ENCODE results near the gene COL25A1. TPM values are rescaled to one million over a fixed set of nuclear protein-coding genes. Genes with fewer than 3 reads are reported as not detected.

COL25A1 gene
- total RNA-seq, 1 experiment from 2014 or later, result 4.2 TPM

GRCh38 chr4:109121561-109121960 is 180.9 kb downstream of the COL25A1 start:
- Histone ChIP-seq H2BK15ac (ENCODE audit: low read depth, low read length) (no peak overlapping the region), H2BK12ac (ENCODE audit: insufficient read length, low read depth, low read length) (no peak overlapping the region), H2BK120ac (ENCODE audit: low read depth, low read length, poor library complexity, severe bottlenecking) (no peak overlapping the region), H3K14ac (ENCODE audit: insufficient read depth, low read length) (no peak overlapping the region), H3K23me2 (ENCODE audit: insufficient read length, low read depth, low read length, poor library complexity, severe bottlenecking) (no peaks in the 10 kb centered on the region), H2BK5ac (ENCODE audit: insufficient read length, low read length) (no peak overlapping the region), H4K8ac (replicated peaks; ENCODE audit: insufficient read length, low read depth, low read length) (no peak overlapping the region), H3K79me2 (ENCODE audit: insufficient read depth, low read length) (no peaks in the 10 kb centered on the region), H3K4ac (ENCODE audit: low read depth, low read length) (no peak overlapping the region), H3K18ac (ENCODE audit: insufficient read length, low read depth, low read length) (no peak overlapping the region), H3K27ac (ENCODE audit: insufficient read length, low read depth, low read length) (no peak overlapping the region), H3K9ac (ENCODE audit: extremely low read depth, insufficient read length, low read length) (no peak overlapping the region), H4K20me1 (ENCODE audit: control insufficient read depth, insufficient read depth, insufficient read length) (no peaks in the 10 kb centered on the region), H2BK20ac (ENCODE audit: low read depth, low read length, poor library complexity, severe bottlenecking) (no peak overlapping the region), H3K79me1 (ENCODE audit: insufficient read depth, low read depth, low read length, poor library complexity, severe bottlenecking) (no peaks in the 10 kb centered on the region), H4K5ac (ENCODE audit: insufficient read length, low read depth, low read length) (no peak overlapping the region), H2AFZ (ENCODE audit: low read length) (no peak overlapping the region), H3K56ac (ENCODE audit: insufficient read length, low read depth, low read length) (no peak overlapping the region), H3K4me2 (ENCODE audit: insufficient read depth, insufficient read length, low read length) (no peak overlapping the region), H3K23ac (ENCODE audit: insufficient read length, low read depth, low read length) (no peak overlapping the region), H3K27me3 (ENCODE audit: insufficient read depth, low read length) (no peaks in the 10 kb centered on the region), H3K4me1 (ENCODE audit: insufficient read depth, low read length) (no peaks in the 10 kb centered on the region; the same call in 1 of the 2 replicates), H4K91ac (ENCODE audit: insufficient read length, low read depth, low read length) (no peak overlapping the region), H3K9me3 (ENCODE audit: control insufficient read depth, low read depth, low read length) (no peaks in the 10 kb centered on the region), H3T11ph (ENCODE audit: low read length) (no peak overlapping the region), H2AK5ac (ENCODE audit: insufficient read length, low read length) (no peak overlapping the region)
- H3K27me3 Mint-ChIP-seq (ENCODE audit: low read depth), result no peaks in the 10 kb centered on the region
- no peak overlapping the region for H3K4me3 Mint-ChIP-seq
- no peaks in the 10 kb centered on the region for H3K36me3 Mint-ChIP-seq (ENCODE audit: insufficient read depth in 1 of 3, low read depth in 3 of 3)
- no peaks in the 10 kb centered on the region for H3K9me3 Mint-ChIP-seq
- WGBS (ENCODE audit: extremely low coverage, insufficient read length, low lambda C conversion rate), result 100% methylated on average over 1 of the region's 1 CpG
- DNase-seq, result no peak
- peaks cover 9% of the 10 kb centered on the region in 2 experiments for H3K4me1 Mint-ChIP-seq
- H3K27ac Mint-ChIP-seq, result no peak overlapping the region
- no peak for TF ChIP-seq CTCF (conservative IDR thresholded peaks at IDR 0.05)
